IPS-18a (cell line): ENCODE data around the gene ZSWIM8.

Source experiments
- H3K27ac ChIP-seq: one replicate; pipeline ENCODE4 v1.5.1; 2013; ENCODE audit warnings: low read length
- H3K27me3 ChIP-seq: one replicate; pipeline ENCODE4 v1.6.1; 2013; ENCODE audit warnings: mild to moderate bottlenecking, low read length; ENCODE audit not compliant: control insufficient read depth, insufficient read depth
- H3K36me3 ChIP-seq: one replicate; pipeline ENCODE4 v1.6.1; 2013; ENCODE audit warnings: low read depth, low read length; ENCODE audit not compliant: control insufficient read depth
- H3K4me1 ChIP-seq: one replicate; pipeline ENCODE4 v1.6.1; 2013; ENCODE audit warnings: low read depth, low read length; ENCODE audit not compliant: control insufficient read depth
- H3K4me3 ChIP-seq: one replicate; pipeline ENCODE4 v1.5.1; 2013; ENCODE audit warnings: low read length
- H3K9ac ChIP-seq: one replicate; pipeline ENCODE4 v1.6.1; 2013; ENCODE audit warnings: mild to moderate bottlenecking, low read length, moderate library complexity
- H3K9me3 ChIP-seq: one replicate; pipeline ENCODE4 v1.6.1; 2013; ENCODE audit warnings: low read depth, low read length; ENCODE audit not compliant: control insufficient read depth

ZSWIM8 gene

DNA sequence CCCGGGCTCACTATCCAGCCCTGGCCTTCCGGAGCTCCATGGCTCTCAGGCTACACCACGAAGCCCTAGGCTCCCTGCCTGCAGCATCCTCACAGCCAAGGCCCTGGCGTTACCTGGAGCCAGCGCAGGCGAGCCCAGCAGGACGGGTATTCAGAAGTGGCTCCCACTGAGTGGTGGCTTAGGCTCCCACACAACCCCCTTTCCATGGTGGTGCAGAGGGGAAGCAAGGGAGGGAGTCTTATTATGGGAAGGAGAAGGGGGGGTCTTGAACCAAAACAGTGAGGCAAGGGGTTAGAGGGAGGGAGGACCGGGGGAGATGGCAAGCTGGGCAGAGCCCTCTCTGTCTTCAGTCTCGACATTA, 55.6 kb downstream of the ZSWIM8 start:
- H3K36me3 ChIP-seq = peaks cover 26% of the 10 kb centered on the region

GRCh38 chr10:73841526-73842285, 56.3 kb downstream of the ZSWIM8 start:
- H3K27me3 ChIP-seq = no peaks in the 10 kb centered on the region
- no peak overlapping the region for H3K4me3 ChIP-seq
- peaks cover 28% of the 10 kb centered on the region for H3K36me3 ChIP-seq
- H3K4me1 ChIP-seq = no peaks in the 10 kb centered on the region
- H3K27ac ChIP-seq = no peak overlapping the region
- H3K9me3 ChIP-seq = no peaks in the 10 kb centered on the region
- H3K9ac ChIP-seq = no peak overlapping the region

More for the DNA sequence above, 55.6 kb downstream of the ZSWIM8 start:
- Histone ChIP-seq H3K9ac (no peak overlapping the region), H3K4me3 (no peak overlapping the region), H3K9me3 (no peaks in the 10 kb centered on the region), H3K27me3 (no peaks in the 10 kb centered on the region), H3K4me1 (no peaks in the 10 kb centered on the region), H3K27ac (no peak overlapping the region)

- H3K27me3 ChIP-seq = no peaks in the 10 kb centered on the region
- H3K4me1 ChIP-seq = no peaks in the 10 kb centered on the region
- peaks cover 30% of the 10 kb centered on the region for H3K36me3 ChIP-seq
- no peak overlapping the region for H3K9ac ChIP-seq
- no peak overlapping the region for H3K27ac ChIP-seq
- H3K9me3 ChIP-seq = no peaks in the 10 kb centered on the region
- H3K4me3 ChIP-seq = no peak overlapping the region
Observed at GRCh38 chr10:73842349-73842748, 56.9 kb downstream of the ZSWIM8 start.

- H3K27me3 ChIP-seq = no peaks in the 10 kb centered on the region
- no peak overlapping the region for H3K4me3 ChIP-seq
- no peaks in the 10 kb centered on the region for H3K4me1 ChIP-seq
- peaks cover 36% of the 10 kb centered on the region for H3K36me3 ChIP-seq
- no peak overlapping the region for H3K27ac ChIP-seq
- no peaks in the 10 kb centered on the region for H3K9me3 ChIP-seq
- H3K9ac ChIP-seq = no peak overlapping the region
Observed at GRCh38 chr10:73843261-73843660, 57.9 kb downstream of the ZSWIM8 start.

GRCh38 chr10:73847031-73847430, 61.6 kb downstream of the ZSWIM8 start:
- Histone ChIP-seq H3K4me3 (no peak overlapping the region), H3K9ac (no peak overlapping the region), H3K4me1 (no peaks in the 10 kb centered on the region), H3K9me3 (no peaks in the 10 kb centered on the region), H3K27me3 (no peaks in the 10 kb centered on the region), H3K36me3 (peaks cover 37% of the 10 kb centered on the region), H3K27ac (no peak overlapping the region)

- H3K4me1 ChIP-seq = no peaks in the 10 kb centered on the region
- no peak overlapping the region for H3K9ac ChIP-seq
- H3K9me3 ChIP-seq = no peaks in the 10 kb centered on the region
- H3K27ac ChIP-seq = no peak overlapping the region
- no peaks in the 10 kb centered on the region for H3K27me3 ChIP-seq
- H3K4me3 ChIP-seq = no peak overlapping the region
- H3K36me3 ChIP-seq = peaks cover 35% of the 10 kb centered on the region
Observed at GRCh38 chr10:73848821-73849489, 63.5 kb downstream of the ZSWIM8 start.

DNA sequence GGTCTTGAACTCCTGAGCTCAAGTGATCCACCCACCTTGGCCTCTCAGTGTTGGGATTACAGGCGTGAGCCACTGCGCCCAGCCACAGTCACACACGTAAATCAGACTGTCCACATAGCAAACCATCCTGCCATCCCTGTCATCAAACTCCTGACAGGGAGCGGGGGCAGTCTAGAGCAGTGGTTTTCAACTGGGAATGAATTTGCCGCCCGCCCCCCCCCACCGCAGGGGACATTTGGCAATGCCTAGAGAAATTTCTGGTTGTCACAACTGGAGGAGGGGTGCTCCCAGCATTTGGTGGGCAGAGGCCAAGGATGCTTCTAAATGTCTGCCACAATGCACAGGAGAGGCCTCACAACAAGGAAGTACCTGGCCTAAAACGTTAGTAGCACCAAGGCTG, 64.8 kb downstream of the ZSWIM8 start:
- Histone ChIP-seq H3K36me3 (peaks cover 35% of the 10 kb centered on the region), H3K9ac (no peak overlapping the region), H3K27me3 (no peaks in the 10 kb centered on the region), H3K9me3 (no peaks in the 10 kb centered on the region), H3K4me1 (no peaks in the 10 kb centered on the region), H3K27ac (no peak overlapping the region), H3K4me3 (no peak overlapping the region)

DNA sequence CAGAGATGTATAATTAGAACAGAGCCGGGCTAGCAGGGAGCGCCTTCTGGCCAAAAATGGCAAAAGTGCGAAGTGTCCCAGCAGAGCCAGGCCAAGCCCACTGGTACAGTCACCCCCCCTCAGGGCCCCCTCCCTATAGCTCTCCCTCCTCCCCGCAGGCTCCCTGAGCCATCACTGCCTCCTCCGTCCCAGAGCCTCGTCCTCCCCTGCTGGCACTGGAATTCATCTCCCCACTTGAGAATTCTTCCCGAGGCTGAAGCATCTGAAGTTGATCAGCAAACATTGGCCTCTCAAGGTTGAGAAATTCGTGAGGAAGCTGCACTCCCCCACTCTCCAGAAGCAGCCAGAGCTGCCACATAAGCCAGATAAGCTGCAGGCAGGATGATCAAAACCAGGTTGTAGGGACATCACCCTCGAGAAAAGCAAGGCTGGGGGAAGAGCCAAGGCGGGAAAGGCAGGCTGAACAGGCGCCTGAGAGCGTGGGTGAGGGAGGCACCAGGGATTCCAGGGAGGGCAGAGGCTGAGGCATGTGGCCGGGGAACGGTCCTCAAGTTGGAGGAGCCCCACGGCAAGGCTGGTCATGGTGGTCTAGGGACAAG, 65.6 kb downstream of the ZSWIM8 start:
- H3K4me3 ChIP-seq = no peak overlapping the region
- H3K27me3 ChIP-seq = no peaks in the 10 kb centered on the region
- H3K36me3 ChIP-seq = peaks cover 33% of the 10 kb centered on the region
- no peak overlapping the region for H3K27ac ChIP-seq
- H3K9me3 ChIP-seq = no peaks in the 10 kb centered on the region
- no peaks in the 10 kb centered on the region for H3K4me1 ChIP-seq
- H3K9ac ChIP-seq = no peak overlapping the region
